IMR-90 (cell line): Measurements from ENCODE around the gene PRKCH. TPM values are rescaled to one million over a fixed set of nuclear protein-coding genes. Genes with fewer than 3 reads are reported as not detected.

Experiments used
- ATAC-seq: fragments of 200-7000 bp; cut with Tn5 transposase; 2 replicates; pipeline ENCODE4 v1.9.1; 2020; ENCODE audit warnings: low read depth, mild to moderate bottlenecking, moderate library complexity
- BruUV-seq: library from RNA; stranded (reverse); fragments of 400-500 nt; replicated peaks from 2 replicates; lab custom pipeline; 2021; lab: Mats Ljungman, UMichigan
- CTCF ChIA-PET: fragments of 300-600 bp; formaldehyde crosslinking; extraction: SDS; loops from one replicate; lab custom pipeline; 2021; ENCODE audit warnings: antibody characterized with exemption; lab: Yijun Ruan, JAX
- POLR2A ChIA-PET: fragments of 300-600 bp; sonication (Branson Sonifier 250); formaldehyde crosslinking; loops from one replicate; lab custom pipeline; 2022; ENCODE audit warnings: antibody characterized with exemption; ENCODE audit not compliant: unreplicated experiment; lab: Charles Lee
- DNase-seq: peaks from one replicate; pipeline ENCODE4 v3.0.0; 2013
- H2AFZ ChIP-seq: replicated peaks from 2 replicates; pipeline ENCODE3; 2013; ENCODE audit warnings: low read length, mild to moderate bottlenecking; ENCODE audit not compliant: poor library complexity
- H2AK5ac ChIP-seq: 2 replicates; pipeline ENCODE4 v1.6.1; 2013; ENCODE audit warnings: low read depth, low read length, inconsistent platforms
- H2AK9ac ChIP-seq: replicated peaks from 2 replicates; pipeline ENCODE3; 2013; ENCODE audit warnings: mild to moderate bottlenecking, low read depth, low read length, moderate library complexity; ENCODE audit not compliant: poor library complexity
- H2BK120ac ChIP-seq: 2 replicates; pipeline ENCODE4 v1.6.1; 2013; ENCODE audit warnings: low read depth, low read length, inconsistent platforms
- H2BK15ac ChIP-seq: 3 replicates; pipeline ENCODE4 v1.6.1; 2013; ENCODE audit warnings: low read depth, low read length, inconsistent platforms
- H2BK20ac ChIP-seq: 2 replicates; pipeline ENCODE4 v1.6.1; 2013; ENCODE audit warnings: low read depth, mild to moderate bottlenecking, inconsistent platforms, low read length, moderate library complexity
- H2BK5ac ChIP-seq: 2 replicates; pipeline ENCODE4 v1.6.1; 2013; ENCODE audit warnings: mild to moderate bottlenecking, low read depth, low read length, inconsistent platforms; ENCODE audit not compliant: poor library complexity, severe bottlenecking
- H3K14ac ChIP-seq: replicated peaks from 2 replicates; pipeline ENCODE4 v1.6.1; 2013; ENCODE audit warnings: low read depth, low read length, inconsistent platforms
- H3K18ac ChIP-seq: 2 replicates; pipeline ENCODE4 v1.6.1; 2013; ENCODE audit warnings: low read depth, low read length, control low read depth
- H3K23ac ChIP-seq: 2 replicates; pipeline ENCODE4 v1.6.1; 2013; ENCODE audit warnings: low read depth, low read length, inconsistent platforms
- H3K27ac ChIP-seq: 2 replicates; pipeline ENCODE4 v1.5.1; 2013; ENCODE audit warnings: mild to moderate bottlenecking, control low read depth, low read length; ENCODE audit not compliant: insufficient read depth
- H3K27me3 ChIP-seq: 2 replicates; pipeline ENCODE4 v1.6.1; 2013; ENCODE audit warnings: low read length; ENCODE audit not compliant: control insufficient read depth, insufficient read depth
- H3K36me3 ChIP-seq: 2 replicates; pipeline ENCODE4 v1.6.1; 2013; ENCODE audit warnings: low read length, mixed read lengths; ENCODE audit not compliant: control insufficient read depth, insufficient read depth
- H3K4ac ChIP-seq: 2 replicates; pipeline ENCODE4 v1.6.1; 2013; ENCODE audit warnings: low read depth, low read length, inconsistent platforms
- H3K4me1 ChIP-seq: 2 replicates; pipeline ENCODE4 v1.6.1; 2013; ENCODE audit warnings: low read length, mixed read lengths; ENCODE audit not compliant: control insufficient read depth, insufficient read depth
- H3K4me2 ChIP-seq: 2 replicates; pipeline ENCODE4 v1.6.1; 2013; ENCODE audit warnings: low read depth, mild to moderate bottlenecking, control low read depth, low read length, moderate library complexity
- H3K4me3 ChIP-seq: 2 replicates; pipeline ENCODE4 v1.5.1; 2013; ENCODE audit warnings: low read depth, mild to moderate bottlenecking, control low read depth, low read length, moderate library complexity; ENCODE audit not compliant: insufficient read depth
- H3K56ac ChIP-seq: 2 replicates; pipeline ENCODE4 v1.6.1; 2013; ENCODE audit warnings: low read length, inconsistent platforms; ENCODE audit not compliant: insufficient read depth; ENCODE audit errors: extremely low read depth
- H3K79me1 ChIP-seq, 2 experiments: 2 replicates each; pipeline ENCODE4 v1.6.1; 2013; ENCODE audit warnings: low read length in 2 of 2, inconsistent platforms in 1 of 2, low read depth in 1 of 2
- H3K9ac ChIP-seq: 2 replicates; pipeline ENCODE4 v1.6.1; 2013; ENCODE audit warnings: low read depth, low read length, control low read depth
- H3K9me1 ChIP-seq: 2 replicates; pipeline ENCODE4 v1.6.1; 2013; ENCODE audit warnings: low read length, inconsistent platforms; ENCODE audit not compliant: insufficient read depth
- H3K9me3 ChIP-seq: 2 replicates; pipeline ENCODE4 v1.6.1; 2013; ENCODE audit warnings: low read length; ENCODE audit not compliant: control insufficient read depth, insufficient read depth
- H4K20me1 ChIP-seq: 2 replicates; pipeline ENCODE4 v1.6.1; 2013; ENCODE audit warnings: low read length, inconsistent platforms; ENCODE audit not compliant: insufficient read depth
- H4K5ac ChIP-seq: 2 replicates; pipeline ENCODE4 v1.6.1; 2013; ENCODE audit warnings: mild to moderate bottlenecking, low read depth, low read length, control low read depth
- H4K8ac ChIP-seq, 2 experiments: 2 replicates each; pipeline ENCODE4 v1.6.1; 2013; ENCODE audit warnings: low read depth in 2 of 2, low read length in 2 of 2, control low read depth in 1 of 2, inconsistent platforms in 1 of 2
- H4K91ac ChIP-seq: 2 replicates; pipeline ENCODE4 v1.6.1; 2013; ENCODE audit warnings: low read depth, low read length, inconsistent platforms; ENCODE audit not compliant: insufficient read depth
- POLR2A ChIP-seq: IDR thresholded peaks from 2 replicates; pipeline ENCODE4 v1.6.1; 2012; ENCODE audit warnings: mild to moderate bottlenecking, low read depth, low read length
- WGBS, 2 experiments: methylation state at CpG; one replicate each; pipeline versions ENCODE4 v1.1.5 to v1.1.7; 2013; ENCODE audit warnings: missing lambda C conversion rate in 2 of 2; ENCODE audit not compliant: insufficient read length in 1 of 2; ENCODE audit errors: extremely low coverage in 2 of 2; 5-methylcytosine and 5-hydroxymethylcytosine counted together
- dilution Hi-C: fragments of 300-500 bp; cut with HindIII; formaldehyde crosslinking; loops from one replicate; pipeline ENCODE4 v1.14.3; 2018; ENCODE audit warnings: low sequenced_read_pairs; ENCODE audit not compliant: unreplicated experiment
- in situ Hi-C: fragments of 300-500 bp; cut with MboI; formaldehyde crosslinking; loops from 3 replicates; pipeline ENCODE4 v1.14.3; 2019; ENCODE audit warnings: low sequenced_read_pairs, inconsistent platforms, mixed read lengths
- intact Hi-C: fragments of 100-400 bp; cut with micrococcal nuclease; formaldehyde crosslinking; loops from 2 replicates; pipeline ENCODE4 v1.10.0; 2022
- polyA plus RNA-seq, 3 experiments: library from polyadenylated mRNA; depleted of rRNA; stranded (reverse); fragments of >200 nt; gene quantifications; 2 replicates each; pipeline ENCODE4 v1.2.3, GENCODE V29; 2012; ENCODE audit warnings: low replicate concordance in 1 of 3
- total RNA-seq: library from RNA; depleted of rRNA; stranded (reverse); fragments of >200 nt; gene quantifications from 2 replicates; pipeline ENCODE4 v1.2.3, GENCODE V29; 2012

Gene PRKCH
- total and polyA plus RNA-seq, 2 of the 4 experiments (the other 2 are of a cell fraction) = 1.6 to 2.3 TPM

GRCh38 chr14:61374284-61374683 is 52.9 kb downstream of the PRKCH start:
- in situ Hi-C loops (no loop called here), dilution Hi-C loops (no loop called here)

More at GRCh38 chr14:61374284-61374683, 52.9 kb downstream of the PRKCH start:
- H3K23ac ChIP-seq = no peak overlapping the region
- no peak overlapping the region for H3K27ac ChIP-seq
- no peak overlapping the region for H3K18ac ChIP-seq
- WGBS, 2 experiments = 0% methylated on average over 1 of the region's 3 CpGs; no CpG with 5 or more reads in 1 of the 2 experiments
- no peak overlapping the region for H2AK5ac ChIP-seq
- no TSS peak for BruUV-seq
- no peak for TF ChIP-seq POLR2A
- no peak overlapping the region for H2AFZ ChIP-seq
- H2BK120ac ChIP-seq = no peak overlapping the region
- H2BK15ac ChIP-seq = no peak overlapping the region
- no peak overlapping the region for H3K56ac ChIP-seq
- H3K9me1 ChIP-seq = no peaks in the 10 kb centered on the region
- no peak overlapping the region for H4K5ac ChIP-seq
- H2BK20ac ChIP-seq = no peak overlapping the region
- no peak overlapping the region for H3K4me3 ChIP-seq
- peaks cover 9% of the 10 kb centered on the region for H3K27me3 ChIP-seq
- no peaks in the 10 kb centered on the region for H3K79me1 ChIP-seq
- H3K9ac ChIP-seq = no peak overlapping the region
- CTCF ChIA-PET = no interaction called here
- H3K4ac ChIP-seq = no peak overlapping the region
- H3K9me3 ChIP-seq = peaks cover 4% of the 10 kb centered on the region
- POLR2A ChIA-PET = no interaction called here
- DNase-seq = no peak
- no peak overlapping the region for H2BK5ac ChIP-seq
- ATAC-seq = no peak
- H3K4me1 ChIP-seq = no peaks in the 10 kb centered on the region
- no peak overlapping the region for H4K91ac ChIP-seq
- intact Hi-C loops = no loop called here
- H3K4me2 ChIP-seq = no peak overlapping the region
- H3K14ac ChIP-seq = no peak overlapping the region
- H2AK9ac ChIP-seq = no peak overlapping the region
- H4K20me1 ChIP-seq = no peaks in the 10 kb centered on the region
- H3K36me3 ChIP-seq = no peaks in the 10 kb centered on the region
- no peak overlapping the region for H4K8ac ChIP-seq
